Measurements from ENCODE around the gene CEP112. TPM values are rescaled to one million over a fixed set of nuclear protein-coding genes. Genes with fewer than 3 reads are reported as not detected.

Gene CEP112
- total RNA-seq, 4 donors from 2014 or later: 0.53 to 41.3 (median 5.7) TPM

- H3K9me3 ChIP-seq: no peaks in the 10 kb centered on the region
- no peaks in the 10 kb centered on the region for H3K36me3 ChIP-seq
- H3K4me3 ChIP-seq: no peak overlapping the region
- H3K27ac ChIP-seq: no peak overlapping the region
- TF ChIP-seq CTCF (IDR thresholded peaks at IDR 0.05) (no peak), POLR2A (IDR thresholded peaks at IDR 0.05) (no peak)
- H3K4me1 ChIP-seq: peaks cover 0 to 14% (median 0%) of the 10 kb centered on the region in 4 donors
- H3K27me3 ChIP-seq: no peaks in the 10 kb centered on the region
- DNase-seq: no peak
These were observed 554.1 kb downstream of the CEP112 start for GRCh38 chr17:65637786-65638185.

- no peak overlapping the region for H3K27ac ChIP-seq
- no peaks in the 10 kb centered on the region for H3K36me3 ChIP-seq
- DNase-seq: no peak
- no peak overlapping the region for H3K4me3 ChIP-seq
- no peak for TF ChIP-seq POLR2A (IDR thresholded peaks at IDR 0.05)
- TF ChIP-seq CTCF (IDR thresholded peaks at IDR 0.05): no peak
- H3K9me3 ChIP-seq: no peaks in the 10 kb centered on the region
- H3K27me3 ChIP-seq: no peaks in the 10 kb centered on the region
- peaks cover 0 to 14% (median 0%) of the 10 kb centered on the region in 4 donors for H3K4me1 ChIP-seq
These were observed 557.4 kb downstream of the CEP112 start for GRCh38 chr17:65634533-65634932.

- Histone ChIP-seq H3K4me3 (no peak overlapping the region), H3K27ac (no peak overlapping the region)
- DNase-seq: no peak
These were observed 557.9 kb downstream of the CEP112 start for GRCh38 chr17:65633988-65634387.

GRCh38 chr17:65633146-65633881, 558.6 kb downstream of the CEP112 start:
- Histone ChIP-seq H3K27me3 (no peaks in the 10 kb centered on the region), H3K36me3 (no peaks in the 10 kb centered on the region), H3K4me1 (peaks cover 0 to 19% (median 0%) of the 10 kb centered on the region in 4 donors), H3K9me3 (no peaks in the 10 kb centered on the region), H3K4me3 (no peak overlapping the region), H3K27ac (no peak overlapping the region)
- DNase-seq: no peak
- TF ChIP-seq CTCF (IDR thresholded peaks at IDR 0.05) (no peak), POLR2A (IDR thresholded peaks at IDR 0.05) (no peak)

More at GRCh38 chr17:65633988-65634387, 557.9 kb downstream of the CEP112 start:
- Histone ChIP-seq H3K36me3 (no peaks in the 10 kb centered on the region), H3K9me3 (no peaks in the 10 kb centered on the region), H3K4me1 (peaks cover 0 to 18% (median 0%) of the 10 kb centered on the region in 4 donors), H3K27me3 (no peaks in the 10 kb centered on the region)
- TF ChIP-seq CTCF (IDR thresholded peaks at IDR 0.05) (no peak), POLR2A (IDR thresholded peaks at IDR 0.05) (no peak)

DNA sequence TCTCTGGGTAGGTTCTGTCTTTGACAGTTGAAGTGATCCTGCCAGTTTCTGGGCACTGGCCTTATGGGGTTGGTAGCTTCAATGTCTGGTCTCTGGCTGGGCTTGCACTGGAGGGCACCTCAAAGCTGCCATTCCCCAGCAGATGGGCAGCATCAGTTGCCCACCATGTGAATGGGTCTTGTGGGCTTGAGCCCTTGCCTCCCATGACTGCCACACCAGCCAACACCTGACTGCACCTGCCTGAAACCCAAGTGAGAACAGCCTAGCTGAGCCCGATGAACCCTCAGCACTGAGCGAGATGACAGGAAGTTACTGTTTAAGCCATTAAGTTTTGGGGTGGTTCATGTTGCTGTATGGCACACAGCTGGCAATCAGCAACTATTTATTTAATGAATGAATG, 561.4 kb downstream of the CEP112 start:
- no peak for TF ChIP-seq CTCF (IDR thresholded peaks at IDR 0.05)
- TF ChIP-seq POLR2A (IDR thresholded peaks at IDR 0.05): no peak
- Histone ChIP-seq H3K27me3 (no peaks in the 10 kb centered on the region), H3K4me3 (no peak overlapping the region), H3K36me3 (no peaks in the 10 kb centered on the region), H3K9me3 (no peaks in the 10 kb centered on the region), H3K27ac (no peak overlapping the region), H3K4me1 (peaks cover 0 to 27% (median 0%) of the 10 kb centered on the region in 4 donors)
- DNase-seq: no peak
